Midbrain (tissue), 1 donor: ENCODE measurements around the gene RAB11B.
"Not testable (repeated sequence)": the region's sequence is repeated elsewhere in the genome, so short reads cannot be mapped to it uniquely, and the experiment has no call there.

Experiments used
- DNase-seq: peaks from one replicate; lab custom pipeline; 2025; lab: John Stamatoyannopoulos, UW

The RAB11B gene

GRCh38 chr19:8389891-8390616 lies at the start of gene RAB11B:
Gene RAB11B, plus strand, starts transcription at chr19:8390360. Its CDS starts 57 bp downstream, at chr19:8390417.
- peak; percentile 100 for DNase-seq

GRCh38 chr19:8341504-8341903 lies 48.7 kb upstream of the RAB11B start:
- not testable (repeated sequence) for DNase-seq

GRCh38 chr19:8342316-8342683 lies 47.9 kb upstream of the RAB11B start:
- DNase-seq = no peak

- DNase-seq = peak; percentile 85
Measured at GRCh38 chr19:8342684-8343482, 47.3 kb upstream of the RAB11B start, which contains the start of gene KANK3. Gene KANK3, minus strand, starts transcription at chr19:8343262. Its CDS starts 5,434 bp downstream, at chr19:8337828.

GRCh38 chr19:8343483-8343844 lies 46.7 kb upstream of the RAB11B start:
- no peak for DNase-seq

- not testable (repeated sequence) for DNase-seq
Measured at GRCh38 chr19:8349629-8350372, 40.4 kb upstream of the RAB11B start.

- no peak for DNase-seq
Measured at GRCh38 chr19:8352134-8352827, 37.9 kb upstream of the RAB11B start.

- not testable (repeated sequence) for DNase-seq
Measured at GRCh38 chr19:8352845-8353244, 37.3 kb upstream of the RAB11B start.

GRCh38 chr19:8355631-8356402 lies 34.3 kb upstream of the RAB11B start:
- DNase-seq = no peak

GRCh38 chr19:8357007-8357521 lies 33.1 kb upstream of the RAB11B start:
- DNase-seq = no peak

GRCh38 chr19:8358948-8359347 lies 31.2 kb upstream of the RAB11B start:
- no peak for DNase-seq

GRCh38 chr19:8360196-8360595 lies 30.0 kb upstream of the RAB11B start:
- DNase-seq = no peak

GRCh38 chr19:8361921-8362793 lies 28.0 kb upstream of the RAB11B start:
- DNase-seq = peak; percentile 82

- DNase-seq = peak; percentile 76
Measured at GRCh38 chr19:8363803-8364771, 26.1 kb upstream of the RAB11B start, which contains the start of gene ANGPTL4. Gene ANGPTL4, plus strand, starts transcription at chr19:8364155. Its CDS starts 167 bp downstream, at chr19:8364322.

- DNase-seq = peak; percentile 21
Measured at GRCh38 chr19:8366121-8366581, 24.0 kb upstream of the RAB11B start.

- DNase-seq = peak; percentile 84
Measured at GRCh38 chr19:8366961-8367326, 23.2 kb upstream of the RAB11B start.

- peak; percentile 84 for DNase-seq
Measured at GRCh38 chr19:8367327-8368001, 22.7 kb upstream of the RAB11B start.
